NCI-H2196 (cell line): ENCODE data around the gene ZNF740.
"Not testable (repeated sequence)": the region's sequence is repeated elsewhere in the genome, so short reads cannot be mapped to it uniquely, and the experiment has no call there.

Experiments
- DNase-seq: peaks from one replicate; lab custom pipeline; 2025; ENCODE audit not compliant: unreplicated experiment; lab: John Stamatoyannopoulos, UW

The ZNF740 gene

GRCh38 chr12:53180220-53180930 lies at the start of gene ZNF740, which contains the start of gene CSAD:
TSS of gene ZNF740 (plus strand) at chr12:53180722. CDS start at chr12:53181984, 1,262 bp downstream.
TSS of gene CSAD (minus strand) at chr12:53180925. CDS start at chr12:53173470, 7,455 bp downstream.
- peak; percentile 99 for DNase-seq

- DNase-seq = no peak
These were observed 48.7 kb upstream of the ZNF740 start for GRCh38 chr12:53131844-53132243.

GRCh38 chr12:53133722-53134121 lies 46.8 kb upstream of the ZNF740 start:
- DNase-seq = no peak

- no peak for DNase-seq
These were observed 37.2 kb upstream of the ZNF740 start for GRCh38 chr12:53143355-53143754.

- no peak for DNase-seq
These were observed 34.9 kb upstream of the ZNF740 start for GRCh38 chr12:53145383-53146260.

- no peak for DNase-seq
These were observed 33.3 kb upstream of the ZNF740 start for GRCh38 chr12:53147181-53147580.

GRCh38 chr12:53147653-53148052 lies 32.9 kb upstream of the ZNF740 start:
- DNase-seq = no peak

GRCh38 chr12:53151039-53151438 lies 29.5 kb upstream of the ZNF740 start:
- DNase-seq = no peak

- no peak for DNase-seq
These were observed 28.1 kb upstream of the ZNF740 start for GRCh38 chr12:53152390-53152789.

- DNase-seq = peak; percentile 84
These were observed 21.2 kb upstream of the ZNF740 start for GRCh38 chr12:53159195-53159839.

GRCh38 chr12:53160000-53160399 lies 20.5 kb upstream of the ZNF740 start:
- no peak for DNase-seq

GRCh38 chr12:53160673-53161072 lies 19.8 kb upstream of the ZNF740 start:
- no peak for DNase-seq

GRCh38 chr12:53161119-53161911 lies 19.2 kb upstream of the ZNF740 start:
- no peak for DNase-seq

GRCh38 chr12:53163008-53163407 lies 17.5 kb upstream of the ZNF740 start:
- DNase-seq = not testable (repeated sequence)

GRCh38 chr12:53166837-53167236 lies 13.7 kb upstream of the ZNF740 start:
- no peak for DNase-seq

- DNase-seq = no peak
These were observed 10.9 kb upstream of the ZNF740 start for GRCh38 chr12:53169644-53170043.

GRCh38 chr12:53170215-53170614 lies 10.3 kb upstream of the ZNF740 start:
- no peak for DNase-seq

GRCh38 chr12:53170876-53171724 lies 9.4 kb upstream of the ZNF740 start:
- peak; percentile 37 for DNase-seq

GRCh38 chr12:53171725-53172329 lies 8.7 kb upstream of the ZNF740 start:
- DNase-seq = peak; percentile 62
